ENCODE data around the gene PDE11A. TPM values are rescaled to one million over a fixed set of nuclear protein-coding genes. Genes with fewer than 3 reads are reported as not detected.

PDE11A gene
- total RNA-seq, 1 donor from 2014 or later, result 2.2 TPM

DNA sequence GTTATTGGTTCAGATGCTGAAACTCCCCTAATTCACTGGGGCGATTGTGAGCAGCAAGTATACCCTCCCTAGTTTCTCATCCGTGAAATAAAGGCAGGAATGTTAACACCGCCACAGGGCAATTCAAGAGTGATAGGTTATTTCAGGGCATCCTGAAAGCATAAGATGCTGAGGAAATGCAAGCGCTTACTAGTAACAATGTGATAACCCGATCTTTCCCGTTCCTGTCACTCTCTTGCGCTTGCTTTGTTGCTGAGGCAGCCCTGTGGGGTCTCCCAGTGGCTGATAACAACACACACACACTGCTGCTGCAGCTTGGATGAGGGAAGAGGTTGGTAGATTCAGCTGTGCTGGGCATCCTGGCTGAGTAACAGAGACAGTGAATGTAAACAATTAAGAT, 420.7 kb downstream of the PDE11A start:
- DNase-seq, result no peak
- intact Hi-C loops (cut with DNase I), result no loop called here
- ATAC-seq (ENCODE audit: poor library complexity), result no peak

DNA sequence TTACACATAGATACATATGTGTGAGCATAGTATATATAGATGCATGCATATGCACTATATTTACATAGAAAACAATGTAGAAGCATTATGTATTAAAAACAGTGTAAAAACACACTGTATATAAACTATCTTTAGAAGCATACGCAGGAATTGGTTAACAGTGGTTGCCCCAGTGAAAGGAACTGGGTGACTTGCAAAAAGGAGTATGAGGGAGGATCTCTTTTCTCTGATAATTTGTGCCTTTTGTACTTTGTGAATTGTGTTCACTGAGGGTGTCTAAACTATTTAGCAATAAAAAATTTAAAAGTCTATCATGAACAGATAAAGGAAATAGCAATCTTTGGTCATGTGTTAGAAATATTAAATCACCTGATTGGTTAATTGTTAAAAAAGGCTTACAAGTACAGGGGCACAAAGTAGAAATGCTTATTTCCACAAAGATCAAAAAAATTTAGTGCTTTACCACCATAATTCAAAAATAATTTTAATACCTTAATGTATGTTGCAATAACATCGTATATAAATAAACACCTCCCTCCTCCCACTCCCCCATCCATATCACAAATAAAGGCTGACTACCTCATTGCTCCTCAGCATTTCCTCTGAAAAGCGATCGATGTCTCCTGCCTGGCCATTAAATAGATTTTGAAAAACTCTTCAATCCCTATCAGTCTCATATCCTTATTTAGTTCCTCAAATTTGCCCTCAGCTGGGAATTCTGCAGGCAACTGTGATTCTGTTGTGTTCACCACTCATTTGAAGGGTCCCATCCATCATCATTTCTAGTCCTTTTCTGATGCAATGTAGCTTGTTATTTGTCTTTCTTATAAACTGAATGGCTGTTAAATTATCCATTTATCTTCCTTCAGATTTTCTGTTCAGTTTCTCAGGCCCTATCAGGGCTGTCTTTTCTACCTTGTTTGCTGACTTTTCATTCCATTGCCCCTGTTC, 422.7 kb downstream of the PDE11A start:
- intact Hi-C loops (cut with DNase I), result no loop called here
- DNase-seq (no peak), ATAC-seq (ENCODE audit: poor library complexity) (no peak)

DNA sequence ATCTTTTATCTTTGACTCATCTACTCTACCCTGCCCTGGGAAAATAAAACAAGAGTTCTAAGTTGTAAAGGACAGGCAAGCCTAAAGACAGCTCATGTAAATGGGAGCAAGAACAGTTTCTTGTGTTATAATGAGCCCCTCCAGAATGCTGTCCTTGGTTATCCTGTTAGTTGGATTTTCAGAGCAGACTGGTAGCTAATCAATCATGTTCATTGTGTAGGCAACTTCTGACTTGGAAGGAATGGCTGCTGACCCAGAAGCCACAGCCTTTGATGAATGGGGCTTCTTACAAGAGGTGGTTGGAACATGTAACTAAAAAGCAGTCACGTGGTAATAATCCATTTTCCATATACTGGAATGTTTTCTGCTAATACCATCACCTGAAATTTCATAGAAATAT, 425.8 kb downstream of the PDE11A start:
- ATAC-seq (ENCODE audit: poor library complexity) (no peak), DNase-seq (no peak)
- intact Hi-C loops (cut with DNase I), result no loop called here

DNA sequence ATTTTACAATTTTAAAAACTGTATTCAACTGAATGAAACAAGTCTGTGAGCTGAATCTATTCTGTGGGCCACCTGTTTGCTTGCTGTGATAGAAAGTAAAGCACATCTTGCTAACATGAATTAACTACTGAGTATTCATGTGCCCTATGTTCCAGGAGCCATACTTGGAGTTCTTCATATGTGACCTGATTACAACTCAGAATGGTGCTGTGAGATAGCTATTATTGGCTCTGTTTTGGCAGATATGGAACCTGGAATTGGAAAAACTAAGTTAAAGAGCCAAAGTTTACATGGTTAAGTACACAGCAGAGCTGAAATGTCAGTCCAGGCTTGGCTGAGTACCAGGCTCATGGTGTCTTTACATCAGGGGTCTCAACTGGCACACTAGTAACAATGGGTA, 426.3 kb downstream of the PDE11A start:
- intact Hi-C loops (cut with DNase I), result no loop called here
- DNase-seq (no peak), ATAC-seq (ENCODE audit: poor library complexity) (no peak)

DNA sequence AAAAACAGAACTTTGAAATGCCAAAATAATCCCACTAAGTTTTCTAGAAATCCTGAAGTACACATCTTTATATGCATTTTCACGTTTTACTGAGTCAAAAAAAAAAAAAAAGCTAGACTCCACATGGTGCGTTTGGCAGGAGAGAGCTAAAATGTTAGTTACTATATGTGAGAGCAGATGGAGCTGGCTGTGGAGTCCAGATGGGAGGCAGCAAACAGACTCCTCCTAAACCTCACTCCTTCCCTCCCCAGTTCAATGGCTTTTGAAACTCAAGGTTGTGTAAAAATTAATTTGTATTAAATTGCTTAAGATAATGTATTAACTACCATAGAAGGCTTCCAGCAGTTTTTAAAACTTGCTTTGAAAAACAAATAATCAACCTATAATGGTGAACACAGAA, 431.2 kb downstream of the PDE11A start:
- ATAC-seq (ENCODE audit: poor library complexity) (no peak), DNase-seq (no peak)
- intact Hi-C loops (cut with DNase I), result no loop called here

DNA sequence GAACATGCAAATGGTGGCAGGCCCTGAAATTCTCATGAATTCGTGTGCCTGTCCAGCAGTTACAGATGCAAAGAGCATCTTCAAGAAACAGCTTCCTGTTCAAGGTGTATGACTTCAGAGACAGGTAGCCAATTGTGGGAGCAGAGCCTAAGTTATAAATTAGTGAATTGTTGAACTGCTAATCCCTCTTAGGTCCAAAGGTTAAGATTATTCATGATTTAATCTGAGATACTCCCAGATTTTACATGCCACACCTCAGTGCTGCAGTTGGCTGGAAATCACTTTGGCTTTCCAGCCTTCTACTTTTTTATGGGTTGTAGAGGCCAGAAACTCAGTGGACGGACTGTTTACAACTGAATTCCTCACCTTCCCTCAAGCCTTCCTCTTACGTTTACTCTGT, 432.2 kb downstream of the PDE11A start:
- ATAC-seq (ENCODE audit: poor library complexity) (no peak), DNase-seq (no peak)
- intact Hi-C loops (cut with DNase I), result no loop called here

DNA sequence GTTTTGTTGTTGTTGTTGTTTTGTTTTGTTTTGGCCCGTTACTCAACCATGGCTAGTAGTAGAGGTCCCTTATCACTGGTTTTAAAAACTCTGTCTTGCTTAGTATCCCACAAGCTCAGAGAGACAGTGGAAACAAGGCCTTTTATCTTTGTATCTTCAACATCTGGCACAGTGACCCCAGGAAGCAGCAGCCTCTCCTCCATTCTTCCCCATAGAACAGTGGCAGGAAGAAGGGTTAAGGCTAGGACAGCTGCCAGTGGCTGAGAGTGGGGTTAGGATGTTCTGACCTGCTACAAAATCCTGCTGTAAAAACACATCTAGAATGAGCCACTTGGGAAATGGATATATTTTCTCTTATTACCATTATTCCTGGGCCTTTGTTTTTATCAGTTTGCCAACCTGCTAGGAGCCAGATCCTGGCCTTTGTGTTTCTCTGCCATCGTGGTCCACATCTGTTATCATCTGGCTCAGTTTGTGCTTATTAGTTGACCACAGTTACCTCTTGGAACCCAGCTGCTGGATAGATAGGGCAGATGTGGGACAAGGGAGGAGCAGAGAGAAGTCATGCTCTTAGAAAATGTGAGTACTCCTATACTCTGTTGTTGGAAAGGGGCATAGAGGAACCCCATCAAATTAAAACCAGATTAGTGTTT, 433.2 kb downstream of the PDE11A start:
- ATAC-seq (ENCODE audit: poor library complexity) (no peak), DNase-seq (no peak)
- intact Hi-C loops (cut with DNase I), result no loop called here

DNA sequence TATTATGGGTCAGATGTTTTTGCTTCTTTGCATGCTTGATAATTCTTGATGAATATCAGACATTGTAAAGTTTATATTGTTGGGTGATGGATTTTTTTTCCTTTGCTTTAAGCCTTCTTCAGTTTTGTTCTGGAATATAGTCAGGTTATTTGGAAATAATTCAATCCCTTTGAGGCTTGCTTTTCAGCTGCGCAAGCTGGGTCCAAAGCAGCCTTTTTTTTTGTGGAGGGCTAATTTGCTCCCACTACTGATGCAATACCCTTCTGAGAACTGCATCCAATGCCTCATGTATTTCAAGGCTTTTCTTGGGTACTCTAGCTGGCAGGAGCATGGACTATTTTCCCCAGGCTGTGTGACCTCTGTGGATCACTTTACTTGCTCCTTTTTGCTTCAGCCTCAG, 434.1 kb downstream of the PDE11A start:
- intact Hi-C loops (cut with DNase I), result no loop called here
- DNase-seq, result no peak
- no peak for ATAC-seq (ENCODE audit: poor library complexity)

DNA sequence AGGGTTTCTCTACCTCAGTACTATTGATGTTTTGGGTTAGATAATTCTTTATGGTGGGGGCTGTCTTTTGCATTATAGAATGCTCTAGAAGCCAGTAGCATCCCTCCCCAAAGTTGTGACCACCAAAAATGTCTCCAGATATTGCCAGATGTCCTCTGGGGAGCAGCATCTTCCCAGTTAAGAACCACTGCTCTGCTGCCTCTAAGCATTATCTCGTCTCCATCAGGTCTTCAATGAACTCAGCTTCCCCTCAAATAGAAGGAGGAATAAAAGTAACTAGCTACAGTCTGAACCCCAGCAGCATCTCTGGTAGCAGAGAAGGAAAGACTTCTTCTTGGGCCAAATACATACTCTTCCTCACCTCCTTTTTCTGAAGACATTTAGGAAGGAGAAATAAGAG, 435.9 kb downstream of the PDE11A start:
- intact Hi-C loops (cut with DNase I), result no loop called here
- no peak for ATAC-seq (ENCODE audit: poor library complexity)
- DNase-seq, result no peak

DNA sequence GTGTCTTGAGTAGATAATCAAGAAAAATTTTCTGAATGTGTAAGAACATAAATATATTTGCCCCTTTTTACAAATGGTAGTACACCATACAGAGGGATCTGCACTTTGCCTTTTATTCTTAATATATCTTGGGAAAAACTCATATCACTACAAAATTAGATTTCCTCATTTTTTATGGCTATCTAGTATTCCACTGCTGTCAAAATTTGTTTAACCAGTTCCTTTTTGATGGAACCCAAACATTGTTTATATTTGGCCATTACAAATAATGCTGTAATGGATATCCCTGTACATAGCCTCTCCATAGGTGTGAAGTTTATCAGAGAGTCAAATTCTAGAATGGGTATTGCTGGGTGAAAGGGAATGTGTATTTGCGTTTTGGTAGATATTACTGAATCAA, 436.9 kb downstream of the PDE11A start:
- intact Hi-C loops (cut with DNase I), result no loop called here
- ATAC-seq (ENCODE audit: poor library complexity) (no peak), DNase-seq (no peak)

DNA sequence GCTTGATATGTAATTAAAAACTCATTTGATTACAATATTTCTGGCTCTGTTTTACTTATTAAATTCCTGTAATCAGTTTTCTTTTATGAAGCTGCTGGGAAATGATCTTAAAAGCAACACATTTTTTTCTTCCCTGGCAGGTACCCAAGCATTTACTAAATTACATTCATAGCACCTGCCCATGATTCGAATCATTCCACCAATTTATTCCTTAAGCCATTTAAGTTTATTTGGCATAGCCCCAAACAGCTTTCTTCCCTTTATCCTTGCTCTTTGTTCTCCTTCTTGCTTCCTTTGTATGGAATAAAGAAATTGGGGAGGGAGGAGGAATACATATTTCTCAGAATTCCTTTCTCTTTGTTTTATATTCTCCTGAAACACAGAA, 438.7 kb downstream of the PDE11A start:
- ATAC-seq (ENCODE audit: poor library complexity), result no peak
- intact Hi-C loops (cut with DNase I), result no loop called here
- no peak for DNase-seq

DNA sequence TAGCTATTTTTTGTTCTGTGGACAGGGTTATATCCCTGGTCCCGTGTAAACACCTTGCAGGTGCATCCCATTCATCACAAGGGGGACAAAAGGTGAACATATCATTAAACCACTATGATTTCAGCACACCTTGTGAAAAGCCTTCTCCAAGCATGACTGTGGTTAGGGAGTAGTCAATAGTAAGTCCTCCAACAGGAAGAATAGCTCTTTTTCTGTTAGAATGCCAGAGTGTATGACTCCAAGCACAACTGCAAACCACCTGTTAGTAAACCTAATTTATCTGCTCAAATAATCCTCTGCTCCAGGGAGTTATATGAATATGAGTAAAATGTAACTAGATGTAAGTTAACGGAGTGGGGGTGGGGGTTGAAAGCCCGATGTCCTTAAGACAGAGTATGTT, 439.5 kb downstream of the PDE11A start:
- DNase-seq (no peak), ATAC-seq (ENCODE audit: poor library complexity) (no peak)
- intact Hi-C loops (cut with DNase I), result no loop called here

DNA sequence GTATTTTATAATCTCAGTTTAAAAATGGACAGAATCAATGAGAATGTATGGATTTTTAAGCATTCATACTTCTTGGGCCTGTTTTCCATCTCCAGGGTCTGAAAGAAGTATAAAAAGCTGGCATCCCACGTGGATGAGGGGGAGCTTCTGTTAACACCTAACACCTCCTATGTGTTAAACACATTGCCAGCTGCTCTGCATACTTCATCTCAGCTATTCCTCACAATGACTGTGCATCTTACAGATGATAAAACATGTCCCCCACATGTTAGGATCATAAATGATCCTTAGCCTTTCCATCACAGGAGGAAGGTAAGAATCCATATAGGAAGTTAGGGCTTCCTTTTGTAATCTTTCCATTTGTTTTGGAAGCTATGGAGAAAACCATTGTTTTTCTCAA, 440.9 kb downstream of the PDE11A start:
- no peak for DNase-seq
- ATAC-seq (ENCODE audit: poor library complexity), result no peak
- intact Hi-C loops (cut with DNase I), result no loop called here

DNA sequence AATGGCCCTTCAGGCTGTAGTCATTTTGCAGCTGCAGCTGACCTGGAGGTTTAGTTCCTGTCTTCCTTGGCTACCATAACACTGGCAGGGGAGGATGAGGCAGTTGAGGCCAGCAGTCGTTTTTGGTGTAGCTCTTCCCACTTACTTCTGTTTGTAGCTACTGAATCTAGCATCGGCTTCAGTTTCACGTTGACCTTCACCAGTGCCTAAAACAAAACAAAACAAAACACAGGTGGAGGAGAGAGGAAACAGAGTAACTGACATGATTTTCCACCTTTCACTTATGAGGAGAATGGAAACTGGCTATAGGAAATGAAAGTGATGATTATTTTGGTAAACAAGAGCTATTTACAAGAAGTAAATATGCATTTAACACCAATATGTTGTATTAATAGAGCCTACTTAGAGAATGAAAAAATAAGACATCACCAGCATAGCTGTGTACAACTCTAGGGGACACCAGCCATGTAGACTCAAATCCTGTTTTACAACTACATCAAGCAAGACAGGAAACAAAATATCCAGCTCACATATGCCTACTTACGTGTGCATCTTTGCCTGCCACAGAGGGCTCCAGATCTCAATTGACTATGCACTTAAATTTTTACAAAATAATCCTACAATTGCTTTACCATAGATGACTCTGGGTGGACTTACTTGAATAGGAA, 443.1 kb downstream of the PDE11A start:
- ATAC-seq (ENCODE audit: poor library complexity) (no peak), DNase-seq (no peak)
- intact Hi-C loops (cut with DNase I), result no loop called here

DNA sequence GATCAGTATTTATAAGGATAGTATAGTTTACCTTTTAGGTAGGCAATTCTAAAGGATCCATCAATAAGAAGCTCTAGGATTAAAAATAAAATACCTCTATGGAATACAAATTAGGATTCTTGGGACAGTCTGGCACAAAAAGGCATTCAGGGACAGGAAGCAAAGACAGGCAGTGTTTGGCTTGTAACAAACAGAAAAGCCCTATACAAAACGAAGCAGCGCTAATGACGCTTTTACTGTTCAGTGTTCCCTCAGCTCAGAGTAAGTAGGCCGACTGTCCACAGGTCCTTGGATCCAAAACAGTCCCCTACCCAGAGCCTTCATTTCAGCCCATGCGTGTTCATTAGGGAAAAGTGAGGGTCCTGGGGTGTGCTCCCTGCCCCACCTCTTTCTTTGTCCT, 443.7 kb downstream of the PDE11A start:
- ATAC-seq (ENCODE audit: poor library complexity), result no peak
- intact Hi-C loops (cut with DNase I), result no loop called here

DNA sequence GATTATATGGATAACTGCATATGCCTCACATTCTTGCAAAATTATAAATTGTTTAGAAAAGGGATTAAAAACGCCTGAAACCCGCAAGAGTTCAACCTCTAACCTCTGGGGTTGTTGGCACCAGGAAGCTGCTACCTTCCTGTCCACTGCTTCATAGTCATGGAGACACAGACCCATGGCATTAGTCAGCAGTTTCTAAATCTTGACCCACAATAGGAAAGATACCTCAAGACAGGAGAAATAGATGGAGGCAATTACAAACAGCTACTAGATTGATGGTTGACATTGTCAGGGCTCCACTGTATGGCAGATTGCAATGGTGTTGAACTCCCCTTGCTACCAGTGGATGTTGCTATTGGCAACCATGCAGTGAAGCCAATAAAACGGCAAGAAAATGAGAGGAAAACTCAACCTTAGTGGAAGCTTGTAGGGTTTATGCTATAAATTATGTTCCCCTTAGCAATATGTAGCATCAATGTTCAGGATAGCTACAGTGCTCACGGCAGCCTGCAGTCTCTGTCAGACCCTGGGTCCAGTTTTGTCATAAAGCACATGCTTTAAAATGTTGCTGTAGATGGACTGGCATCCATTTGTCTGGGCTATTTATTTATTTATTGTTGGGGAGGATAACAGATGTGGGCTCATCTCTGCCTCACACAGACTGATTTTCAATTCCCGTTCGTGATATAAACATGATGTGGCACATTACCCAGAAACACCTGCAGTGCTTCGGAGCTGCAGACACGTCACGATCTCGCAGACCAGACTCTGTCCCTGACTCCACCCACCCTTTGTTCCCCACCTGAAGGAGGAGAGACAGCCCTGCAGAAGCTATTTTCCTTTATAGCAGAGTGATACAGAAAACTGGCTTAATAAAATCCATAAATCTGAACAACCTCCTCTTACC, 446.6 kb downstream of the PDE11A start:
- no peak for DNase-seq
- intact Hi-C loops (cut with DNase I), result no loop called here
- ATAC-seq (ENCODE audit: poor library complexity), result no peak

More for the DNA sequence above, 443.7 kb downstream of the PDE11A start:
- DNase-seq, result no peak

DNA sequence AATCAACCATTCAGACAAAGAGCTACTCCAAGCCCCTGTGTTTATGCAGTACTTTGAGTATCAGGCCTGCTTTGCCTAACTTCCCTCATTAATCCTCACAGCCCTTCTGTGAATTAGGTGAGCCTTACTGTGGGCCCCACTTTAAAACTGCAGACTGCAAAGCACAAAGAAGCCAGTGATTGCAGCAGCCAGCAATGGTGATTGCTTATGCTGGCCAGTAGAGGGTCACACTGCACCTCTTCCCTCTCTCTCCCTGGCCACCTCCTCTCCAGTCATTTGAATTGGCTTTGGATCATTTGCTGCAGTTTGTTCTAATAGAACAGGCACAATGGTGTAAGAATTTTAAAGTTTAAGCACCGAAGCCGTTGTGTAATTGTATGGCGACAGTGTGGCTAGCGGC, 450.1 kb downstream of the PDE11A start:
- no peak for ATAC-seq (ENCODE audit: poor library complexity)
- intact Hi-C loops (cut with DNase I), result no loop called here
- DNase-seq, result no peak

DNA sequence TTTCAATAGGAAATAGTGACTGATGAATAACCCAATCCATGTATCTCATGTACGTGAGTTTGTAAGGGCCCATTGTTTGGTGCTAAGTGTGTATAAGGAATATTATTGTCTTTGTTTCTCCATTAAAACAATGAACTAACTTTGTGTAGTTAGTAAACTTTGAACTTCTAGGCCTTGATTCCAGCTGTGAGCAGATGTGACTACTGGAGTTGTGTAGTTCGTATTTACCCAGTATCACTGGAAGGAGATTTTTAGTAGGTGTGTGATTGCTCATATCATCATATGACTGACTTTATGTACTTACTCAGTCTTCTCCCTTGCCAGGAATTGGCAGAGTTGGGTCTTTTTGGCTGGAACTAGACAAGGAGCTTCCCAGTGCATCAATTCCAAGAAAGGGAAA, 452.6 kb downstream of the PDE11A start:
- ATAC-seq (ENCODE audit: poor library complexity) (no peak), DNase-seq (no peak)
- intact Hi-C loops (cut with DNase I), result no loop called here

DNA sequence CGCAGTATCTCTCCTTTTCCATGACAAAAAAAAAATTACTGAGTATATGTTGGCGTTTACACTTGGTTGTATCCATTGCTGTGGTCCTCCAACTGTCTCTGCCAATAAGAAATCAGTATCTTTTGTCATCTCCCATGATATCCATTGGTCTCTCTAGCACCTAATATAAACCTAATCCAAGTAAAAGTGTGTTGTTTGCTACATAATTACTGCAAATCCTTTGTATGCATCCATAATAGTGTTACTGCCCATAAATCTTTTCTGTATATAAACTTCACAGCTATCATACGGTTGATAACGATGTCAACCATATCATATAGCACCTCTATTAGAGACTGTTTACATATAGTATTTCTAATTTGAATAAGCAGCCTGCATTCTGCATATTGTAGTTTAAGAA, 453.1 kb downstream of the PDE11A start:
- ATAC-seq (ENCODE audit: poor library complexity), result no peak
- intact Hi-C loops (cut with DNase I), result no loop called here
- DNase-seq, result no peak
